ENCODE data around the gene QARS1.

Gene QARS1

DNA sequence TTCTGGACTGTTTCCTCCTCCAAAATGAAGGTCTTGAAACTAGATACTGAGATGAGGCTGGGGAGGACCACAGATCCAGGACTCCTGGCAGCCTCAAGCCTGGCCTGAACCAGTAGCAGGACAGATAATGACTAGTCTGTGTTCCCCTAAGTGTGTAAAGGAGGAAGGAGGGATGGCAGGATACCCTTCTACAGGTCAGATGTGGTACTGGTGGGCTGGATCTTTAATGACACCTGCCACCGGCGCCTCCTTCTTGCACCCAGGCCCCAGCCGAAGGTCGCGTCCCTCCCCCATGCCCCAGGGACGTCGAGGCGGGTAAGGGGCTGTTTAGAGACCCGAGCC lies 15.5 kb upstream of the QARS1 start:
- DNase-seq, result no peak

DNA sequence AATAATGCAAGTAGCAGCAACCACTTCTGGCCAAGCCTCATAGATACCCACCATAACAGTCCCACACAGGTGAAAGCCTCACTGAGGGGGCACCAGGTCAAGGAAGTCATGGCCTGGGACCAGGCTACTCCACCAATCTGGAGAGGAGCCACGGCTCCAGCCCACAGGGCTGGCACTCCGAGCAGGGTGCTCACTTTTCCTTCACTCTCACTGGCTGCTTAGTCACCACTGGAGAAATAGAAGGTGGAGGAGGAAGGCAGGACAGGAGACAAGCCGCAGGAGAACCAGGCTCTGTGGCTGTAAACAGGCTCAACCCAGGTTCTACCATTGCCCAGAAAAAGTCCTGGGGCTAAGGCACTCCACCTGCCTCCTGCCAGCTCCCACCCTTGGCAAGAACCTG lies 14.9 kb upstream of the QARS1 start:
- DNase-seq, result no peak

DNA sequence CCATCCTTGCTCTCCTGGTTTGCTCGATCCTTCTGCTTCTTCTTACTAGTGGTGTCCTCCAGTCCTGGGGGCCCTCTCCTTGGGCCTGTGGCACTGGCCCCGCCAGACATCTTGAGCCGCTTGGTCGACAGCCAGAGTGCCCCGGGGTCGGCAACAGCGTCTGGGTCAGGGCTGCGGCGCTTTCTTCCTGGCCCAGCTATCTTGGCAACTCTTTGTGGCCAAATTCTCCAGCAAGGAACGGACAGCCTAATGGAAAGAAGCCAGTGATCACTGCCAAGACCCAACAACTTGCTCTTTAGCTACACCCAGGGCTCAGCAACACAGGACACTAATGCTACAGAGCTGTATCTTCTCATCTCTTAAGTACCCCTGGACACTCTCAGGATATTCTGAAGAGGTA lies 14.5 kb upstream of the QARS1 start:
- no peak for DNase-seq

DNA sequence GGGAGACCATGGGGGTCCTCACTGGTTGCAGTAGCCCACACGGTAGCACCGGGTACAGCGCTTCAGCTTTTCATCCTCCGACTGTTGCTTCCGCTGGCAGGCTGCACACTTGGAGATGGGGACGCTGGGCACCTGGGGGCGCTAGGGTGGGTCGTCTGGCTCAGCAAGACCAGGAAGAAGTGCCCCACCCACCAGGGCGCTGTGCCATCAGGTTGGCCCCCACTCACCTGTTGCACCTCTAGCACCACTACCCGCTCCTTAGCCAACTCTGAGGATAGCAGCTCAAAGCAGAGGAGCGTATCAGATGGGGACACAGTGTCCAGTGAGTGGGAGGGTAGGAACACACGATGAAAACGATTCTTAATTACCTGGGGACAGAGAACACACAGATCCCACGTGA lies 7.7 kb upstream of the QARS1 start:
- no peak for DNase-seq

DNA sequence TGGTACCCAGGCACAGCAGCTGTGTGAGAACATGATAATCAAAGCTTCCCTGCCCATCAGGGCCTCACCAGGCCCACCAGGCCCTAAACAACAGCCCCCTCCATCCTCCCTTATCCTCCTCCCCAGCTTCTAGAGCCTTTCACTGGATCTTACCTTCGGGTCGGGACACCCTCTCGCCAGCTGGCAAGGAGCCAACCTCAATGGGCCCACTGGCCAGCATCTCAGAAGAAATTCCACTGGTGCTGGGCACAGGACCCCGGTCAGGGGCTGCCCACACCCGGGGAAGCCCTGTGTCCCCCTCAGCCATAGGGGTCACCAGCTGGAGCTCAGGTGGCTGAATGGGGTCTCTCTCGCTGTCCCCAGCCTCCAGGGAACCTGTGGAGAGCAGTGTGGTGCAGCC lies 6.8 kb upstream of the QARS1 start:
- DNase-seq, result no peak

DNA sequence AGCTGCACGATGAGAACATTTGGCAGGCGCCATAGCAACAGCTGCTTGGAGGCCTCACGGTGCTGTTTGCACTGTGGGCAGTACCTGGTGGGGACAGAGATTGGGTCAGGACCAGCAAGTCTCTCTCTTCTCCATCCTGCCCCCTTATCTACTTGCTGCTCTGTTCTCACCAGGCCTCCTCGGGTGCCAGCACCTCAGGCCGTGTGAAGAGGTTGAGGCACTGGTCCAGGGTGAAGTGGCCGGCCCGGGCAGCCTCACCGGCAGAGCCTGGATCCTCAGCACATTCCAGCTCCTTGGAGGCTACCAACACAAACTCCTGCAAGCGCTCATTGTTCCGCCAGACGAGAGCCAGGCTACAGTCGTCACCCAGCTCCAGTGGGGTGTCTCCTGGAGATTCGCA lies 6.2 kb upstream of the QARS1 start:
- no peak for DNase-seq

DNA sequence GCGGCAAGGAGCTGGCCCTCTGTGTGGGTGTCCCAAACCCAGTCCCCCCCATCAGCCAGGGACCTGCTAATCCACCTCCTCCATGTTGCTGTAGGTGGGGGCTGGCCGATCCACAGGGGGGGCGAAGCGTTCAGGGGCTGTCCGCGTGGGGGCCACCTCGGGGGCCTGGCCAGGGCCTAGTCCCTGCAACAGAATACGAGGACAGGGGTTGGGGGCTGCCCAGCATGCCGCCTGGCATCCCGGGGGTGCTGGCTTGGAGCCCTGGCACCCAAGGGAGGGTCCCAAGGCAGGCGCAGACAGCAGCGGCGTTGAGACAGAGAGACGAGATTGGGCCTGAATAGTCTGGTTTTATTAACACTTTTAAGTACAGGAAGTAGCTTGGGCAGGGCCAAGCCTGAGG lies 3.8 kb upstream of the QARS1 start:
- no peak for DNase-seq

DNA sequence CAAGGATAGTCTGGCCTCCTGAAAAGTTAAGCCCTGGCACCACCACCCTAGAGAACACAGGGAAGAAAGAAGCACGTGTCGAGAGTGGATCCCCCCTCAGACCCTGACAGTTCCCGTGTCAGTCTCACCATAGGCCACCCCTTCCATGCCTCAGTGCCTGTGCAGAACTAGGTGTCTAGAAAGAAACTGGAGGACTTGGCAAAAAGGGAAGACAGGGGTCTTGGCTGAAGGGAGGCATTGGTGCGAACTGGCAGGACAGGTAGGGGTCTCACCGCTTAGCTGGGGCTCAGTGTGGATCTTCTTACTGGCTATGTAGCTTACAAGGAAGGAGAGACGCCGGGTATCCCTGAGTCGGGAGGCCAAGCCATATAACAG lies 518 bp downstream of the QARS1 start:
- no peak for DNase-seq

DNA sequence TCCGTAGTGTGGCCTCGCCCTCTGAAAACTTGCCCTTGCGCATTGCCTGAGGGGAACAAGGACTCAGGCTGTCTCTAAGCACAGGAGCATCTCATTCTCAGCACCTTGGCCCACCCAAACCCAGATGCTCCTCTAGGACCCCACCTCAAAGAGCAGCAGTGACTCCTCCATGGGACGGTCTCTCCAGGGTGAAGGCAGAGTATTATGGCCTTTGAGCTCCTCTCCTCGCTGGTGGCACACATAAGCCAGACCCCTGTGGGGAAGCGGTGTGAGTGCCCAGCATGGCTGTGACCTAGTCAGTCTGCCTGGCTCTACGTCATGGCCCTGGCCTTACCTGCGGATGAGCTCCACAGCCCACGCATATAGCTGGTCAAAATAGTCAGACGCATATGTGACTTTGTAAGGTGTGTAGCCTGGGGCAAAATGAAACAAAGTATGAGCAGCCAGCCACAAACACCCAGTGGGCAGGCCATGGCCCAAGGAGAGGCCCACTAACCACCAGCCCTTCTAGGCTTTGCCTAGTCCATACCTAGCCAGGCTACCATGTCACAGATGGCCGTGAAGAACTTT lies 4.4 kb downstream of the QARS1 start:
- DNase-seq, result no peak

DNA sequence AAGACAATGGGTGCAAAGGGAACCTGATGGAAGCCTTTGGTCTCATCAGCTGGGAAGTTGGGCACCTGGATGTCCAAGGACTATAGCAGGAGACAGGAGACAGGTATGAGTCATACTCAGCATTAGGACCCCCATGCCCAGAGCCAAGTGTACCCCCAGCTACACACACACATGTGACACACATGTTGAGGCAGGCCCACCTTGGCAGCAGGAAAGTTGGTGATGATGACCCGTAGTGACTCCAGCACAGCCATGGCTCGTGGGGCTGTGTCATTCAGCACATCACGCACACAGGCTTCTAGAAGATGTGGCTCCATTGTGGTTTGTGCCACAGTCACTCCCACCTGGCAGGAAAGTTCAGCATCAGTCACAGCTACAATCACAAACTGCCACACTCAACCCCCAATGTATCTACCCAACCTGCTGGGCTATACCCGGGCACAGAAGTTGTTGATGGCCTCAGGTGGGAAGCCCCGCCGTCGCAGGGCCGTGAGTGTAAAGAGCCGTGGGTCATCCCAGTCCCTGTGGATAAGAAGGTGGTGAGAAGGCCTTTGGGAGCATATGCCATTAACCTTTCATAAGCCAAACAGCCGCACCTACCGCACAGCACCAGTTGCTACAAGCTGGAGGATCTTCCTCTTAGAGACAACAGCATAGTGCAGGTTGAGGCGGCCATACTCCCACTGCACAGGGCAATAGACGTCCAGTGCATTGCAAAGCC lies 5.5 kb downstream of the QARS1 start:
- no peak for DNase-seq

DNA sequence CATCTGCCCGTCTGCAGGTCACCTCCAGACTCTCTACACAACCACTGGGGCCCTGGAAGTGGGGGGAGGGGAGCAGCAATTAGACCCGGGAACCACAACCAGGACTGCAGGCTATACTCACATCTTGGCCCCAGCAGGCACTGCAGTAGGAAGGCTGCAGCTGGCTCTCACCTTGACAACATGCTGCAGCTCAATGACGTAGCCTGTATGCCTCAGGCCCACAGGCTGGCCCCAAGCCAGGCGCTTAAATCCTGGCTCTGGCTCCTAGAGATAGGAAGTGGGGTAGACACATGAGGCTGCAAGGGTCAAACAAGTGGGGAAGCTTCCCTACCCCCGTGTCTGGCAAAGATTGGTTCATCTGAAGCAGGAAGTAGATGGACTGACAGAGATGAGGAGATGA lies 6.1 kb downstream of the QARS1 start:
- no peak for DNase-seq

DNA sequence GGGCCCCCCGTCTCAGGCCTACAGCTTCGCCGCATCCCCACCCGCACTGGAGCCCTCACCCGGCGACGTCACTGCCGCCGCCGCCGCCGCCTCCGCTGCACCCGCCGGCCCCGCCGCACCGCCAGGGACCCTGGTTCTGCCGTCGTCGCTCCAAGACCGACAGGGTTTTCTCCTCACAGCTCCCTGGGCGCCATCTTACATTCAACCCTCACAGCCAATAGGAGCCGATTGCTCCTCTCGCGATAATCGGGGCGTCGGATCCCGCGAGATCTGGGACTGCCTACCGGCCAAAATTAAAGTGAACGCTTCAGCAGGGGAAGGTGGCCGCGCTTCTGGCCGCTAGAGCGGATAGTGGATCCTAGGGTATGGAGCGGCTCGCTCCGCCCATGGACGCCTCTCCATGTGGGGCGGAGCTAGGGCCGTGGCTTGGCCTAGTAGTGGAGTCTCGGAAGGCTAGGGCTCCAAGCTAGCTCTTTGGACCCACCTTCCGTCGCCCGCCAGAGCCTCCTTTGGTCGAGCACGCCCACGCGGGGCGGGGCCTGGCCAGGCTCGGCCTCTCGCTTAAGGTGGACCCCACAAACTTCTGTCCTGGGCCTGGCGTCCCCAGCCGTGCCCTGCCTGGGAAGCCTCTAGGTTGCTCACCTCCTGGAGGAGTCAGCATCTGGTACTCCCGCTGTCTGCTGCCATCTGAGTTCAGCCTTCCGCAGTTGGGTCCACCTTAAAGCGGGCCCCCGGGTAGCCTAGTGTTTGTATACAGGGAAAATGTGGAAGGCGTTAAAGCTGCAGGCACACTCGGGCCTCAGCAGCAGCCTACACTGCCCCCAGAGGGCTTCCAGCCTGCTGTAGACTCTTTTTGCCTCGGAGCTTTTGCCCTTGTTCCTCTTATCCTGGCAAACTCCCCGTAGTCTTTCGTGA lies 10.4 kb downstream of the QARS1 start, which contains the start of gene QRICH1:
Gene QRICH1, minus strand, starts transcription at position 219 of the 915 bp plus-strand sequence. CDS start 17,054 bp downstream, outside the sequence.
- peak; percentile 80 for DNase-seq

DNA sequence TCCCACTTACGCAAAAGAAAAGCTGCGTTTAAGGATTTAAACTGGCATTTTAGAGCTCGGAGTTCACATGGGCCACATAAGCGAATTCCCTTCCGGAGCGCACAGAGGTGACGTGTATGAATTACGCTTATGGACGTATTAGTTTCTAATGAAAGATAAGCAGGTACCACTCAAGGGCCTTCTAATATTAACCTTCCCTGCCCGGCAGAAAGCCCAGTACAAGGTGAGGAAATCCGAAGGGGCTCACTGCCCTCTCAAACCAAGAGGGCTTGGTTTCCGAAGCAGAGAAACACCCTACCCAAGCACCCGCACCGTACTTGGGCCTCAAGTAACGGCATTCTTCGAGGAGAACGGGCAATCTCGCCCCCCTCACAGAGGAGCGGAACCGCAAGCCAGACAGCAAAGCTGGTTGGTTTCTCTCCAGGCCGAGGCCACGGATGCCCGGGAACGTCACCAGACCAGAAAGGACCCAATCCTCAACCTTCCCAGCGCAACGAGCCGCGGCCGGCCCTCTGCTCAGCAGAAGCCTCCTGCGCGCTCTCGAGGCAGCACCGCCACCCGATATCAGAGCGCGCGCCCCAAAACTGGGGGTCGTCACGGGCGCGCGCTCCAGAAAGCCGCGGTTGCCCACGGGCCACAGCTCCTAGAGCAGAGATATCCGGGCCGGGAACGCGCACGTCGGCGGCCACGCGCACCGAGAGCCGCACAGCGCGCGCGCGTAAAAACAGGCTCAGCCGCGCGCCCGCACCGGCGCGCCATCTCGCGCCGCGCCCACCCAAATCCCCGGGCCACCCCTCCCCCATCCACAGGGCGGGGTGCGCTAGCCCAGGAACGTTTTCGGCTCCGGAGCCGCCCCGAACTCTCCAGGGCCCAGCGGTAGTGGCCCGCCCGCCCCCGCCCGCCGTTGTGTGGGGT lies 11.4 kb downstream of the QARS1 start:
- DNase-seq, result no peak

DNA sequence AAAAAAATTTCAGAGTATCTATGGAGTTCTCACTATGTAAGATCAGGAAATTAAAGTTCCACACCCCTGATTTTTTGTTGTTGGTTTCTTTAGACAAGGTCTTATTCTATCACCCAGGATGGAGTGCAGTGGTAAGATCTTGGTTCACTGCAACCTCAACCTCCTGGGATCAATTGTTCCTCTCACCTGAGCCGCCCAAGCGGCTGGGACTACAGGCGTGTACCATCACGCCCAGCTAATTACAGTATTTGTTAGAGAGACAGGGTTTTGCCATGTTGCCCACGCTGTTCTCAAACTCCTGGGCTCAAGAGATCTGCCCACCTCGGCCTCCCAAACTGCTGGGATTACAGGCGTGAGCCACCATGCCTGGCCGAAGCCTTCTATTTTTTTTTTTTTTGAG lies 23.1 kb downstream of the QARS1 start:
- DNase-seq, result no peak

DNA sequence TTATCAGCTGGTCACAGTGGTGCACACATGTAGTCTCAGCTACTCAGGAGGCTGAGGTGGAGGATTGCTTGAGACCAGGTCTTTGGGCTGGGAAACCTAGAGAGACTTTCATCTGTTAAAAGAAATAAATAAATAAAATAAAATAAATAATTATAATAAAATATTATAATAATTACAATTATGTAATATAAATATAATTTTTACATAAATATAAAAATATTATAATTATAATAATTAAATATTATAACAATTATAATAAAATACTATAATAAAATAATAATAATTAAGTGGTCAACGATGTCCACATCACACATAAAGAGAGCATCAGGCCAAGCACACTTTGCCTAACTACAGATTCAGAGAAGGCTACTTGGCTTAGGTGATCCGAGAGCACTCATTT lies 25.3 kb downstream of the QARS1 start:
- DNase-seq, result no peak

DNA sequence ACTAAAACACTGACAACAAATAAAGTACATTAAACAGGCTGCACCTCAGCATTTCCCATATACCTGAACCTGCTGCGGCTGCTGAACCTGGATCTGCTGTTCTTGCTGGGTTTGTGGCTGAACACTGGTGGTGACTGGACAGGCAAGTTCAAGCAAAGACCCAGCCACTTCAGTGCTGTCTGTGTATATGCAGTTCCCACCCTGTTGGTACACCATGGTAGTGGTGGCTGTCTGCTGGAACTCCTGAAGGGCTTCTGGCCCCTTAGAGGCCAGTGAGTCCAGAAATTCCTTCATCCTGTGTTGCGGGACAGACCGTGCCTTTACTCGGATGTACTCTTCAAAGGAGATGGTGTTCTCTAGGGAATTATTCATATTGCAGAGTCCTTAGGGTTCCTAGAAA lies 27.9 kb downstream of the QARS1 start:
- DNase-seq, result no peak

DNA sequence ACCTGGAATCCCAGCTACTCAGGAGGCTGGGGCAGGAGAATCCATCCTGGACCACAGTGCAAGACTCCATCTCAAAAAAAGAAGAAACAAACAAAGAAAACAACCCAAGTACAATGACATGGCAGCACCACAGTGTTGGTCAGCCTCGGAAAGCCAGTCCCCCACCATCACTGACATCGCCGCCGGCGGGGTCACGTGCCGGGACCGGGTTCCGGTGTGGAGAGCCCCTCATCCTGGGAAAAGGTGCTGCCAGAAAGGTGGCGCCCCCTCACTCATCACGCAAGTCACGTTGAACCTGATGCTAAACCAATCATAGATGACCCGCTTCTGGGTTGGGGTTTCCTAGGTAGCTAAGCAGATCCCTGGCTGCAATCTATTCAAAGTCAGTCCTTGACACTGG lies 28.4 kb downstream of the QARS1 start:
- DNase-seq, result no peak

DNA sequence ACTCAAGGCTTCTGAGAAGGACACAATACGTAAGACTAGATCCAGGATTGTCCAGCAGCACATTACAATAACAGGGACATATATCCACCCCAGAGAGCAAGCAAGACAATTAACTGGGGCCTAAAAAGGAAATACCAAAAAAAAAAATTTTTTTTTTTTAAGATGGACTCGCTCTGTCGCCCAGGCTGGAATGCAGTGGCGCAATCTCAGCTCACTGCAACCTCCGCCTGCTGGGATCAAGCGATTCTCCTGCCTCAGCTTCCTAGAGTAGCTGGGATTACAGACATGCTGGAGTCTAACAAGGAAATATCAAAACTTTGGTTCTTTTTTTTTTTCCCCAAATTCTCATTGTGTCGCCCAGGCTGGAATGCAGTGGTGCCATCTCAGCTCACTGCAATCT lies 46.5 kb downstream of the QARS1 start:
- no peak for DNase-seq

DNA sequence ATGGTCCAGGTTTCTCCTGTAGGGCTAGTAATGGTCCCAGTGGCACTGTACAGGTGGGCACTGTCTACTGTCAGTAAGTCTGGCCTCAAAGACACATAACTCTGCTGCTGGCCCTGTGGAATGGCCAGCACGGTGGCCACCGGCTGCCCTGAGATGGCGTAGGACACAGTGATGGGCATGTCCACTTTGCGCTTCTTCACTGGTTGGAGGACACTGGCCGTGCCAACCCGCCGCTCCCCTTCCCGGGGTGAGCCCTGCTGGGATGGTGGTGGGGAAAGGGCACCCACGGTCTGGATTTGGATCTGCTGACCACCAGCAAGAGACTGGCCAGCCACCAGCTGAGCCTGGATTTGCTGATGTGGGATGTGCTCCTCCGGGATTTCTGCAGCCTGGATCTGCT lies 47.3 kb downstream of the QARS1 start:
- DNase-seq, result no peak

DNA sequence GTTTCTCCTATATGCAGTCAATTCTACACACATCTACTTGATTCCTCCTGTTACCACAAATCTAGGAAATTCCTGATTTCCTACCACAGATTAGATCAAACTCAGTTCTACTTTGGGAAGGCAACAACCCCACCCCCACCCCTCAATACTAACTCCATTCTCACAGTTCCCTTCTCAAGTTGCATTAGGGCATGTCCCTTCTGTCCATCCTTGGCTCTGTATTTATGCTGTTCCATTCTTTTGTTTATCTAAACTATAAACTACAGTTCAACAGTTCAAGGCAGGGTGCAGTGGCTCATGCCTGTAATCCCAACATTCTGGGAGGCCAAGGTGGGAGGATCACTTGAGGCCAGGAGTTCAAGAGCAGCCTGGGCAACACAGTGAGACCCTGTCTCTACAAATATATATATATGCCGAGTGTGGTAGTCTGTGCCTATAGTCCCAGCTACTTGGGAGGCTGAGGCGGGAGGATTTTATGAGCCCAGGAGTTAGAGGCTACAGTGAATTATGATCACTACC lies 50.2 kb downstream of the QARS1 start:
- no peak for DNase-seq

DNA sequence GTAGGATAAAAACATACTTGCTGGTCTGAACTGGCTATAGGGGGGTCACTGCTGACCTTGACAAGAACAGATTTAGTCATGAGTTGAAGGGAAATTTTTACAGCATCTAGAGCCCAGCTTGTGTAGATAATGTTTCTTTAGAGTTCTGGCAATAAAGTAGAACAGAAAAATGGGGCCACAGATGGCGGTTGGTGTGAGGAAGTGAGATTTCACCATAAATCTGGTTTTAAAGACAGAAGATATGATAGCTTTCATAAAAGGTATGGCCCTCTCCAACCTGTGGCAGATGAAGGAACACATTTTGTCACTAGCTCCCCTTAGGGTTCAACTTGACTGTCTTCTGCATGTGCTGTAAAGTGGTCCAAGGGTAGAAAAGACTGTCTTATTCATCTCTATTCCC lies 51.0 kb downstream of the QARS1 start:
- DNase-seq, result no peak

Data from NCI-H1694 (cell line).